ENCODE results near the gene TMEM54. TPM values are rescaled to one million over a fixed set of nuclear protein-coding genes. Genes with fewer than 3 reads are reported as not detected.

The TMEM54 gene
- total RNA-seq, 1 donor from 2014 or later: 8.0 TPM

GRCh38 chr1:32917521-32917920 lies 16.3 kb upstream of the TMEM54 start:
- no peaks in the 10 kb centered on the region for H3K36me3 ChIP-seq (ENCODE audit: insufficient read depth, low read length)
- no peak for FAIRE-seq
- no peaks in the 10 kb centered on the region for H3K9me3 ChIP-seq (ENCODE audit: insufficient read depth, low read depth, low read length)
- no peak overlapping the region for H3K4me3 ChIP-seq (ENCODE audit: insufficient read depth, low read depth, low read length)
- H3K9ac ChIP-seq (ENCODE audit: low read length): no peak overlapping the region
- no peak overlapping the region for H3K27ac Mint-ChIP-seq (ENCODE audit: unreplicated experiment)
- no peaks in the 10 kb centered on the region for H3K27me3 ChIP-seq (ENCODE audit: insufficient read depth, low read length)
- H3K4me2 ChIP-seq (ENCODE audit: low read length): no peak overlapping the region
- peaks cover 6% of the 10 kb centered on the region for H3K4me1 ChIP-seq (ENCODE audit: insufficient read depth, low read length)
- H3K4me1 Mint-ChIP-seq (ENCODE audit: low read depth, unreplicated experiment): peaks cover 9% of the 10 kb centered on the region
- H3K79me2 ChIP-seq (ENCODE audit: insufficient read depth, low read length): no peaks in the 10 kb centered on the region
- H2AFZ ChIP-seq (ENCODE audit: low read depth, low read length): no peak overlapping the region
- H3K27me3 Mint-ChIP-seq (ENCODE audit: low read depth, unreplicated experiment): no peaks in the 10 kb centered on the region
- H3K9me3 Mint-ChIP-seq (ENCODE audit: unreplicated experiment): peaks cover 1% of the 10 kb centered on the region
- DNase-seq (ENCODE audit: low read depth): no peak
- TF ChIP-seq EZH2 (IDR thresholded peaks at IDR 0.05; ENCODE audit: insufficient read depth, low read length): no peak
- TF ChIP-seq CTCF (IDR thresholded peaks at IDR 0.05; ENCODE audit: insufficient read depth, low read depth, low read length): no peak
- no peak overlapping the region for H3K4me3 Mint-ChIP-seq (ENCODE audit: unreplicated experiment)
- H3K36me3 Mint-ChIP-seq (ENCODE audit: low read depth, unreplicated experiment): no peaks in the 10 kb centered on the region
- no peaks in the 10 kb centered on the region for H4K20me1 ChIP-seq (ENCODE audit: insufficient read depth, low read length)
- no peak overlapping the region for H3K27ac ChIP-seq (ENCODE audit: low read depth, low read length)

DNA sequence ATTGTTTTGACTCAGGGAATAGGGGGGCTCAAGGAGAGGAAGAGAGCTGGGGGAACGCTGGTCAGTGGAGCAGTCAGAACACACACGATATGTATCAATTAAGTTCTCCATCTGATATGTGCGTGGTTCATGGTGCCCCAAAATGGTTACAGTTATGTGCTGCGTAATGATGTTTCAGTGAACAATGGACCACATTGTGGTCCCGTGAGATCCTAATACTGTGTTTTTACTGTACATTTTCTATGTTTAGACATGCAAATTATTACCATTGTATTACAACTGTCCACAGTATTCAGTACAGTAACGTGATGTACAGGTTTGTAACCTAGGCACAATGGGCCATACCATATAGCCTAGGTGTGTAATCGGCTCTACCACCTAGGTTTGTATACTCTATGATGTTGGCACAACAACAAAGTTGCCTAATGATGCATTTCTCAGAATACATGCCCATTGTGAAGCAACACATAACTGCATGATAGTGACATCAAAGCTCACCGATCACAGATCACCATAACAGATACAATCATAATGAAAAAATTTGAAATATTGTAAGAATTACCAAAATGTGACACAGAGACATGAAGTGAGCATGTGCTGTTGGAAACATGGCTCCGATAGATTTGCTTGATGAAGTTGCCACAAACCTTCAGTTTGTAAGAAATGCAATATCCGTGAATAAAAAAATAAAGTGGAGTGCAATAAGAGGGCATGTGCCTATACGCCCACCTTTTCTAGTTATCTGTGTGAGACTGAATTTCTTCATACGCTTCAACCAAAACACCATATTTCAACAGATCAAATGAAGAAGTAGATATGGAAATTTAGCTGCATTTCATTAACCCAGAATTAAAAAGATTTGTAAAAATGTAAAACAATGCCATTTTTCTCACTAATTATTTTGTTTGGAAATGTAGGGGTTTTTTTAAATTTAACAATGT lies 14.8 kb upstream of the TMEM54 start:
- Histone ChIP-seq H4K20me1 (ENCODE audit: insufficient read depth, low read length) (no peaks in the 10 kb centered on the region), H3K27ac (ENCODE audit: low read depth, low read length) (no peak overlapping the region), H3K4me1 (ENCODE audit: insufficient read depth, low read length) (peaks cover 6% of the 10 kb centered on the region), H3K4me2 (ENCODE audit: low read length) (no peak overlapping the region), H3K27me3 (ENCODE audit: insufficient read depth, low read length) (no peaks in the 10 kb centered on the region), H3K79me2 (ENCODE audit: insufficient read depth, low read length) (no peaks in the 10 kb centered on the region), H3K9me3 (ENCODE audit: insufficient read depth, low read depth, low read length) (no peaks in the 10 kb centered on the region), H3K4me3 (ENCODE audit: insufficient read depth, low read depth, low read length) (no peak overlapping the region), H3K36me3 (ENCODE audit: insufficient read depth, low read length) (no peaks in the 10 kb centered on the region), H2AFZ (ENCODE audit: low read depth, low read length) (no peak overlapping the region), H3K9ac (ENCODE audit: low read length) (no peak overlapping the region)
- Mint-ChIP-seq H3K9me3 (ENCODE audit: unreplicated experiment) (peaks cover 1% of the 10 kb centered on the region), H3K36me3 (ENCODE audit: low read depth, unreplicated experiment) (no peaks in the 10 kb centered on the region), H3K27me3 (ENCODE audit: low read depth, unreplicated experiment) (no peaks in the 10 kb centered on the region), H3K27ac (ENCODE audit: unreplicated experiment) (no peak overlapping the region), H3K4me3 (ENCODE audit: unreplicated experiment) (no peak overlapping the region), H3K4me1 (ENCODE audit: low read depth, unreplicated experiment) (peaks cover 9% of the 10 kb centered on the region)
- FAIRE-seq: peak; percentile 13
- TF ChIP-seq EZH2 (IDR thresholded peaks at IDR 0.05; ENCODE audit: insufficient read depth, low read length): no peak
- TF ChIP-seq CTCF (IDR thresholded peaks at IDR 0.05; ENCODE audit: insufficient read depth, low read depth, low read length): no peak
- no peak for DNase-seq (ENCODE audit: low read depth)

GRCh38 chr1:32910319-32910718 lies 9.1 kb upstream of the TMEM54 start:
- H3K27ac ChIP-seq (ENCODE audit: low read depth, low read length): no peak overlapping the region
- FAIRE-seq (no peak), DNase-seq (ENCODE audit: low read depth) (no peak)
- no peak overlapping the region for H3K4me3 ChIP-seq (ENCODE audit: insufficient read depth, low read depth, low read length)
- Mint-ChIP-seq H3K27ac (ENCODE audit: unreplicated experiment) (no peak overlapping the region), H3K36me3 (ENCODE audit: low read depth, unreplicated experiment) (no peaks in the 10 kb centered on the region), H3K27me3 (ENCODE audit: low read depth, unreplicated experiment) (no peaks in the 10 kb centered on the region), H3K4me3 (ENCODE audit: unreplicated experiment) (no peak overlapping the region), H3K4me1 (ENCODE audit: low read depth, unreplicated experiment) (no peaks in the 10 kb centered on the region), H3K9me3 (ENCODE audit: unreplicated experiment) (no peaks in the 10 kb centered on the region)
- H3K4me1 ChIP-seq (ENCODE audit: insufficient read depth, low read length): no peaks in the 10 kb centered on the region
- no peaks in the 10 kb centered on the region for H3K79me2 ChIP-seq (ENCODE audit: insufficient read depth, low read length)
- H3K4me2 ChIP-seq (ENCODE audit: low read length): no peak overlapping the region
- no peaks in the 10 kb centered on the region for H3K36me3 ChIP-seq (ENCODE audit: insufficient read depth, low read length)
- H2AFZ ChIP-seq (ENCODE audit: low read depth, low read length): no peak overlapping the region
- H4K20me1 ChIP-seq (ENCODE audit: insufficient read depth, low read length): no peaks in the 10 kb centered on the region
- no peaks in the 10 kb centered on the region for H3K9me3 ChIP-seq (ENCODE audit: insufficient read depth, low read depth, low read length)
- TF ChIP-seq CTCF (IDR thresholded peaks at IDR 0.05; ENCODE audit: insufficient read depth, low read depth, low read length) (no peak), EZH2 (IDR thresholded peaks at IDR 0.05; ENCODE audit: insufficient read depth, low read length) (no peak)
- no peaks in the 10 kb centered on the region for H3K27me3 ChIP-seq (ENCODE audit: insufficient read depth, low read length)
- no peak overlapping the region for H3K9ac ChIP-seq (ENCODE audit: low read length)
